K562 (cell line): ENCODE data around the gene IP6K1. TPM values are rescaled to one million over a fixed set of nuclear protein-coding genes. Genes with fewer than 3 reads are reported as not detected.

ENCODE experiments used
- ATAC-seq: fragments of 200-7000 bp; cut with Tn5 transposase; 3 replicates; pipeline ENCODE4 v1.9.1; 2020; ENCODE audit warnings: moderate library complexity
- BruUV-seq: library from RNA; stranded (reverse); fragments of 400-500 nt; replicated peaks from 2 replicates; lab custom pipeline; 2021; lab: Mats Ljungman, UMichigan
- CTCF ChIA-PET: fragments of 300-600 bp; formaldehyde crosslinking; extraction: SDS; loops from one replicate; lab custom pipeline; 2021; ENCODE audit warnings: low intra/inter-chr PET ratio; lab: Yijun Ruan, JAX
- POLR2A ChIA-PET: fragments of 300-600, 350-650 bp; sonication (Branson Sonifier 250); formaldehyde crosslinking; extraction: SDS; loops from one replicate; lab custom pipeline; 2021; ENCODE audit warnings: antibody characterized with exemption, inconsistent platforms; lab: Yijun Ruan, JAX
- DNase-seq, 4 experiments: peaks; one replicate each; pipeline versions ENCODE4 v3.0.0 to v3.0.0-alpha.2; 2011 to 2018; ENCODE audit warnings: low spot score in 3 of 4, mixed read lengths in 3 of 4; ENCODE audit errors: extremely low read depth in 1 of 4
- FAIRE-seq: peaks from 2 replicates; lab custom pipeline; 2011; peaks lifted over from hg19 to GRCh38; lab: Jason Lieb, UNC
- H2AFZ ChIP-seq: 2 replicates; pipeline ENCODE4 v1.6.0; 2011; ENCODE audit warnings: low read depth, low read length, control low read depth, inconsistent platforms
- H3K27ac ChIP-seq: fragments of 200-600 bp; 3 replicates; pipeline ENCODE4 v1.8.0; 2011; ENCODE audit warnings: low read depth, mild to moderate bottlenecking, control low read depth, inconsistent platforms, low read length, moderate library complexity, mixed read lengths; ENCODE audit errors: extremely low read depth
- H3K27me3 ChIP-seq, 2 experiments: fragments of 300-600 bp in 1 of 2; 2 replicates in 1 of 2; 3 replicates in 1 of 2; pipeline versions ENCODE4 v1.6.0 to v1.8.0; 2011; ENCODE audit warnings: inconsistent platforms in 2 of 2, low read length in 2 of 2, mild to moderate bottlenecking in 1 of 2, mixed read lengths in 1 of 2, moderate library complexity in 1 of 2; ENCODE audit not compliant: control insufficient read depth in 2 of 2, insufficient read depth in 2 of 2
- H3K36me3 ChIP-seq: fragments of 300-600 bp; 3 replicates; pipeline ENCODE4 v1.8.0; 2011; ENCODE audit warnings: mild to moderate bottlenecking, low read length, inconsistent platforms; ENCODE audit not compliant: control insufficient read depth, insufficient read depth
- H3K4me1 ChIP-seq, 2 experiments: fragments of 200-600 bp in 1 of 2; replicated peaks in 1 of 2; 2 replicates in 1 of 2; 3 replicates in 1 of 2; pipeline versions ENCODE4 v1.5.1 to v1.8.0; 2011; ENCODE audit warnings: inconsistent platforms in 2 of 2, low read length in 2 of 2, mild to moderate bottlenecking in 1 of 2, mixed read lengths in 1 of 2, moderate library complexity in 1 of 2; ENCODE audit not compliant: control insufficient read depth in 2 of 2, insufficient read depth in 2 of 2
- H3K4me2 ChIP-seq: 2 replicates; pipeline ENCODE4 v1.6.1; 2011; ENCODE audit warnings: low read length, control low read depth, inconsistent platforms, mixed read lengths; ENCODE audit not compliant: insufficient read depth
- H3K4me3 ChIP-seq: fragments of 200-600 bp; sonication (generic), shearing (Covaris generic); 2 replicates; pipeline ENCODE4 v1.5.1; 2016; ENCODE audit warnings: control low read depth, inconsistent platforms
- H3K79me2 ChIP-seq: fragments of 200-600 bp; 3 replicates; pipeline ENCODE4 v1.8.0; 2011; ENCODE audit warnings: low read length, inconsistent platforms; ENCODE audit not compliant: control insufficient read depth, insufficient read depth
- H3K9ac ChIP-seq, 2 experiments: 2 replicates each; pipeline versions ENCODE4 v1.6.0 to v1.6.1; 2011; ENCODE audit warnings: low read depth in 2 of 2, low read length in 2 of 2, control low read depth in 1 of 2, inconsistent platforms in 1 of 2, mild to moderate bottlenecking in 1 of 2, mixed read lengths in 1 of 2; ENCODE audit not compliant: insufficient read depth in 1 of 2
- H3K9me1 ChIP-seq: one replicate; pipeline ENCODE4 v1.6.0; 2011; ENCODE audit warnings: inconsistent platforms, mild to moderate bottlenecking, low read length, moderate library complexity; ENCODE audit not compliant: control insufficient read depth, insufficient read depth
- H3K9me3 ChIP-seq: replicated peaks from 2 replicates; pipeline ENCODE4 v1.5.1; 2011; ENCODE audit warnings: low read depth, low read length, inconsistent platforms; ENCODE audit not compliant: control insufficient read depth, insufficient read depth
- H4K20me1 ChIP-seq: replicated peaks from 2 replicates; pipeline ENCODE4 v1.6.1; 2011; ENCODE audit warnings: low read length, inconsistent platforms, mixed read lengths; ENCODE audit not compliant: control insufficient read depth, insufficient read depth
- EP400 ChIP-seq: fragments of 450-650 bp; IDR thresholded peaks from 2 replicates; pipeline ENCODE4 v1.6.1; 2017; ENCODE audit warnings: antibody characterized with exemption, mild to moderate bottlenecking, moderate library complexity
- KAT8 ChIP-seq: fragments of 450-650 bp; IDR thresholded peaks from 2 replicates; pipeline ENCODE4 v1.6.1; 2016; ENCODE audit warnings: low read depth, mild to moderate bottlenecking
- MEF2A ChIP-seq: IDR thresholded peaks from 2 replicates; pipeline ENCODE4 v1.6.1; 2011; ENCODE audit warnings: low read depth, mild to moderate bottlenecking, low read length, moderate library complexity; ENCODE audit not compliant: control insufficient read depth
- NFIC ChIP-seq: fragments of 450-650 bp; IDR thresholded peaks from 2 replicates; pipeline ENCODE4 v1.6.1; 2017; ENCODE audit warnings: mild to moderate bottlenecking, inconsistent platforms
- NR4A1 ChIP-seq, 2 experiments: fragments of 250-450 bp in 1 of 2; fragments of 450-650 bp in 1 of 2; sonication (Bioruptor Pico) in 1 of 2; IDR thresholded peaks; 2 replicates each; pipeline versions ENCODE4 v1.4.0 to v1.6.1; 2016 to 2020; ENCODE audit warnings: mild to moderate bottlenecking in 2 of 2, missing compliant biosample characterization in 1 of 2, missing genetic modification characterization in 1 of 2, moderate library complexity in 1 of 2
- RBM34 ChIP-seq: fragments of 200-400 bp; formaldehyde crosslinking; IDR thresholded peaks from 2 replicates; pipeline ENCODE4 v1.6.1; 2018; ENCODE audit warnings: low read length, borderline replicate concordance; ENCODE audit not compliant: insufficient read depth
- ZNF324 ChIP-seq: fragments of 250-450 bp; sonication (Bioruptor Pico); IDR thresholded peaks from 2 replicates; pipeline ENCODE4 v1.4.0; 2020; ENCODE audit warnings: mild to moderate bottlenecking
- ZNF766 ChIP-seq: fragments of 200-800 bp; sonication (Bioruptor generic); conservative IDR thresholded peaks from 2 replicates; pipeline ENCODE4 v1.6.1; 2016; ENCODE audit warnings: missing genetic modification characterization, missing compliant biosample characterization
- WGBS: fragments of 100-300 bp; shearing (Covaris generic); methylation state at CpG from one replicate; pipeline ENCODE4 v1.1.6; 2016; ENCODE audit warnings: low coverage, mixed read lengths; ENCODE audit not compliant: insufficient coverage; ENCODE audit errors: missing lambda C conversion rate; 5-methylcytosine and 5-hydroxymethylcytosine counted together
- in situ Hi-C: fragments of 300-500 bp; cut with MboI; formaldehyde crosslinking; loops from 4 replicates; pipeline ENCODE4 v1.15.0; 2018; ENCODE audit warnings: inconsistent platforms, mixed read lengths
- intact Hi-C: fragments of 100-400 bp; cut with micrococcal nuclease; formaldehyde crosslinking; loops from 2 replicates; pipeline ENCODE4 v1.14.2; 2022
- polyA plus RNA-seq, 8 experiments: library from polyadenylated mRNA; depleted of rRNA in 4 of 8; stranded (reverse) in 5 of 8; unstranded in 3 of 8; fragments of >200 nt; fragmentation: Nextera tagmentation in 2 of 8; fragmentation: Illumina TruSeq in 1 of 8; extraction: Ambion mirVana in 2 of 8; extraction: Trizol in 1 of 8; gene quantifications; 2 replicates each; pipeline versions ENCODE4 v1.2.1 to v1.2.3, GENCODE V29; 2011 to 2014; ENCODE audit warnings: inconsistent platforms in 1 of 8, missing spikeins in 1 of 8
- total RNA-seq, 7 experiments: library from RNA; depleted of rRNA in 6 of 7; stranded (reverse); fragments of >200 nt in 6 of 7; fragmentation: Illumina TruSeq in 2 of 7; extraction: Trizol in 2 of 7; gene quantifications; 2 replicates each; pipeline versions ENCODE4 v1.2.1 to v1.2.3, GENCODE V29; 2011 to 2021; ENCODE audit warnings: low replicate concordance in 1 of 7
- TF ChIP-seq, protein P1 (sequence below): fragments of 250-450 bp; sonication (Bioruptor Pico); IDR thresholded peaks from 2 replicates; pipeline ENCODE4 v1.5.0; 2021
- TF ChIP-seq, protein P2 (sequence below): sonication (generic); formaldehyde crosslinking; IDR thresholded peaks from 2 replicates; pipeline ENCODE4 v1.9.0; 2022; ENCODE audit warnings: mild to moderate bottlenecking, missing genetic modification reagents

Gene IP6K1
- total and polyA plus RNA-seq, 9 of the 15 experiments (the other 6 are each of a cell fraction or from before 2014, with no cell fraction given), result 0.46 to 29.2 (median 13.1) TPM

- POLR2A ChIA-PET, result no interaction called here
- in situ Hi-C loops (loop anchor here (5.0 kb wide), 1 partner anchor 142 kb away; no protein-coding TSS in a partner anchor), intact Hi-C loops (loop anchor here (1.0 to 5.0 kb wide), 2 partner anchors 161 to 207 kb away; no protein-coding TSS in a partner anchor)
Observed at GRCh38 chr3:49700014-49700413, 86.3 kb downstream of the IP6K1 start.

GRCh38 chr3:49699281-49699979 lies 86.9 kb downstream of the IP6K1 start:
- in situ Hi-C loops (no loop called here), intact Hi-C loops (no loop called here)
- POLR2A ChIA-PET, result interaction anchor here (0.6 kb wide), 1 partner anchor 45 kb away, joined by 3 read pairs; no protein-coding TSS in a partner anchor
- peaks cover under 1% of the 10 kb centered on the region; the same call in 1 of the 3 replicates for H3K79me2 ChIP-seq
- no peaks in the 10 kb centered on the region for H4K20me1 ChIP-seq
- H3K9ac ChIP-seq, result no peak overlapping the region
- H3K36me3 ChIP-seq, result peaks cover 64% of the 10 kb centered on the region; the same call in 2 of the 3 replicates
- ATAC-seq, result no peak
- H2AFZ ChIP-seq, result no peak overlapping the region
- CTCF ChIA-PET, result no interaction called here
- H3K9me1 ChIP-seq, result peaks cover 3% of the 10 kb centered on the region
- H3K9me3 ChIP-seq, result no peaks in the 10 kb centered on the region
- no TSS peak for BruUV-seq
- H3K27me3 ChIP-seq, result no peaks in the 10 kb centered on the region
- no peak for DNase-seq
- 80% methylated on average over 1 of the region's 16 CpGs for whole genome bisulfite sequencing
- TF ChIP-seq, protein P1, sequence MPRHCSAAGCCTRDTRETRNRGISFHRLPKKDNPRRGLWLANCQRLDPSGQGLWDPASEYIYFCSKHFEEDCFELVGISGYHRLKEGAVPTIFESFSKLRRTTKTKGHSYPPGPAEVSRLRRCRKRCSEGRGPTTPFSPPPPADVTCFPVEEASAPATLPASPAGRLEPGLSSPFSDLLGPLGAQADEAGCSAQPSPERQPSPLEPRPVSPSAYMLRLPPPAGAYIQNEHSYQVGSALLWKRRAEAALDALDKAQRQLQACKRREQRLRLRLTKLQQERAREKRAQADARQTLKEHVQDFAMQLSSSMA (CRISPR knock-in tag), result no peak
- no peak for TF ChIP-seq EP400
- TF ChIP-seq ZNF324 (CRISPR knock-in tag), result no peak
- no peak for TF ChIP-seq KAT8
- TF ChIP-seq RBM34, result no peak
- no peak for TF ChIP-seq ZNF766 (CRISPR knock-in tag)
- no peak for TF ChIP-seq MEF2A
- no peak overlapping the region for H3K4me2 ChIP-seq
- H3K4me3 ChIP-seq, result no peak overlapping the region
- H3K27ac ChIP-seq, result no peak overlapping the region
- FAIRE-seq, result no peak
- H3K4me1 ChIP-seq, result peaks cover 0 to 10% of the 10 kb centered on the region in 2 experiments; a peak in 3 of 5 replicates

More at GRCh38 chr3:49700014-49700413, 86.3 kb downstream of the IP6K1 start:
- TF ChIP-seq, protein P2, sequence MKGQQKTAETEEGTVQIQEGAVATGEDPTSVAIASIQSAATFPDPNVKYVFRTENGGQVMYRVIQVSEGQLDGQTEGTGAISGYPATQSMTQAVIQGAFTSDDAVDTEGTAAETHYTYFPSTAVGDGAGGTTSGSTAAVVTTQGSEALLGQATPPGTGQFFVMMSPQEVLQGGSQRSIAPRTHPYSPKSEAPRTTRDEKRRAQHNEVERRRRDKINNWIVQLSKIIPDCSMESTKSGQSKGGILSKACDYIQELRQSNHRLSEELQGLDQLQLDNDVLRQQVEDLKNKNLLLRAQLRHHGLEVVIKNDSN (CRISPR knock-in tag), result no peak
- TF ChIP-seq NFIC (peak; percentile 62), NR4A1 (CRISPR knock-in tag; IDR thresholded peaks at IDR 0.05) (no peak), NR4A1 (tag; IDR thresholded peaks at IDR 0.05) (no peak)
- FAIRE-seq (no peak), ATAC-seq (no peak), DNase-seq (no peak)
- no peaks in the 10 kb centered on the region for H3K27me3 ChIP-seq
- no peak overlapping the region for H3K9ac ChIP-seq
- no TSS peak for BruUV-seq
- no peak overlapping the region for H3K4me3 ChIP-seq
- no peak overlapping the region for H3K27ac ChIP-seq
- peaks cover 3% of the 10 kb centered on the region for H3K9me1 ChIP-seq
- peaks cover 0 to 10% of the 10 kb centered on the region in 2 experiments; a peak in 2 of 5 replicates for H3K4me1 ChIP-seq
- H2AFZ ChIP-seq, result no peak overlapping the region
- peaks cover 70% of the 10 kb centered on the region; the same call in 2 of the 3 replicates for H3K36me3 ChIP-seq
- no peaks in the 10 kb centered on the region for H4K20me1 ChIP-seq
- CTCF ChIA-PET, result no interaction called here
- no peak overlapping the region for H3K4me2 ChIP-seq
- H3K79me2 ChIP-seq, result no peaks in the 10 kb centered on the region
- WGBS, result 89% methylated on average over 6 of the region's 8 CpGs
- H3K9me3 ChIP-seq, result no peaks in the 10 kb centered on the region
